GM23248 (cell line): ENCODE data around the gene KCNT1. TPM values are rescaled to one million over a fixed set of nuclear protein-coding genes. Genes with fewer than 3 reads are reported as not detected.

ENCODE experiments used
- DNase-seq: peaks from one replicate; pipeline ENCODE4 v3.0.0-alpha.2; 2015
- H2AFZ ChIP-seq: fragments of 200-600 bp; sonication (generic); 2 replicates; pipeline ENCODE4 v1.6.1; 2016; ENCODE audit warnings: antibody characterized with exemption
- H3F3A ChIP-seq: fragments of 200-600 bp; sonication (generic); 2 replicates; pipeline ENCODE4 v1.6.1; 2016; ENCODE audit warnings: mild to moderate bottlenecking, antibody characterized with exemption, mixed run types; ENCODE audit not compliant: insufficient read depth
- H3K27ac ChIP-seq: fragments of 200-600 bp; sonication (generic); 2 replicates; pipeline ENCODE4 v1.5.1; 2016; ENCODE audit warnings: mild to moderate bottlenecking
- H3K27me3 ChIP-seq: fragments of 200-600 bp; sonication (generic); replicated peaks from 2 replicates; pipeline ENCODE4 v1.6.1; 2016; ENCODE audit warnings: mild to moderate bottlenecking; ENCODE audit not compliant: insufficient read depth
- H3K36me3 ChIP-seq: fragments of 200-600 bp; sonication (generic); 2 replicates; pipeline ENCODE4 v1.6.1; 2016; ENCODE audit warnings: low read depth, mild to moderate bottlenecking
- H3K4me1 ChIP-seq: fragments of 200-600 bp; sonication (generic); 2 replicates; pipeline ENCODE4 v1.6.1; 2016; ENCODE audit warnings: mild to moderate bottlenecking; ENCODE audit not compliant: insufficient read depth
- H3K4me2 ChIP-seq: fragments of 200-600 bp; sonication (generic); one replicate; pipeline ENCODE4 v1.6.1; 2016; ENCODE audit warnings: mild to moderate bottlenecking; ENCODE audit not compliant: unreplicated experiment
- H3K4me3 ChIP-seq: fragments of 200-600 bp; sonication (generic); 2 replicates; pipeline ENCODE4 v1.5.1; 2016; ENCODE audit warnings: mild to moderate bottlenecking
- H3K79me2 ChIP-seq: fragments of 200-600 bp; sonication (generic); 2 replicates; pipeline ENCODE4 v1.6.1; 2016; ENCODE audit warnings: mild to moderate bottlenecking; ENCODE audit not compliant: insufficient read depth
- H3K9ac ChIP-seq: fragments of 200-600 bp; sonication (generic); 2 replicates; pipeline ENCODE4 v1.6.1; 2016; ENCODE audit warnings: mild to moderate bottlenecking
- H3K9me2 ChIP-seq: fragments of 200-600 bp; sonication (generic); 2 replicates; pipeline ENCODE4 v1.6.1; 2016; ENCODE audit warnings: mixed run types, mild to moderate bottlenecking, moderate library complexity; ENCODE audit not compliant: insufficient read depth
- H3K9me3 ChIP-seq: fragments of 200-600 bp; sonication (generic); one replicate; pipeline ENCODE4 v1.6.1; 2017; ENCODE audit warnings: low read depth
- H4K20me1 ChIP-seq: fragments of 200-600 bp; sonication (generic); 2 replicates; pipeline ENCODE4 v1.6.0; 2016; ENCODE audit not compliant: insufficient read depth
- EZH2 ChIP-seq: fragments of 200-600 bp; sonication (generic); IDR thresholded peaks from 2 replicates; pipeline ENCODE4 v1.6.1; 2018; ENCODE audit warnings: antibody characterized with exemption, mild to moderate bottlenecking; ENCODE audit not compliant: insufficient read depth, poor library complexity, severe bottlenecking
- EZH2phosphoT487 ChIP-seq: fragments of 200-600 bp; sonication (generic); IDR thresholded peaks from 2 replicates; pipeline ENCODE4 v1.6.1; 2018; ENCODE audit warnings: antibody characterized with exemption, moderate library complexity, mild to moderate bottlenecking, low read depth; ENCODE audit not compliant: insufficient read depth
- whole genome bisulfite sequencing, 2 experiments: methylation state at CpG; one replicate each; pipeline ENCODE4 v1.1.6; 2015 to 2017; ENCODE audit warnings: low lambda C conversion rate in 2 of 2, low coverage in 1 of 2; ENCODE audit errors: missing lambda C conversion rate in 2 of 2; 5-methylcytosine and 5-hydroxymethylcytosine counted together
- in situ Hi-C: fragments of 300-500 bp; cut with MboI; formaldehyde crosslinking; loops from 2 replicates; pipeline ENCODE4 v1.15.0; 2020
- polyA plus RNA-seq: library from polyadenylated mRNA; unstranded; fragments of >200 nt; fragmentation: Nextera tagmentation; extraction: Ambion mirVana; gene quantifications from 2 replicates; pipeline ENCODE4 v1.2.1, GENCODE V29; 2016
- total RNA-seq: library from RNA; depleted of rRNA; stranded (reverse); fragments of >200 nt; shearing (Covaris generic); gene quantifications from 2 replicates; pipeline ENCODE4 v1.2.3, GENCODE V29; 2014

The KCNT1 gene
- total and polyA plus RNA-seq, 2 experiments from 2014 or later = not detected

DNA sequence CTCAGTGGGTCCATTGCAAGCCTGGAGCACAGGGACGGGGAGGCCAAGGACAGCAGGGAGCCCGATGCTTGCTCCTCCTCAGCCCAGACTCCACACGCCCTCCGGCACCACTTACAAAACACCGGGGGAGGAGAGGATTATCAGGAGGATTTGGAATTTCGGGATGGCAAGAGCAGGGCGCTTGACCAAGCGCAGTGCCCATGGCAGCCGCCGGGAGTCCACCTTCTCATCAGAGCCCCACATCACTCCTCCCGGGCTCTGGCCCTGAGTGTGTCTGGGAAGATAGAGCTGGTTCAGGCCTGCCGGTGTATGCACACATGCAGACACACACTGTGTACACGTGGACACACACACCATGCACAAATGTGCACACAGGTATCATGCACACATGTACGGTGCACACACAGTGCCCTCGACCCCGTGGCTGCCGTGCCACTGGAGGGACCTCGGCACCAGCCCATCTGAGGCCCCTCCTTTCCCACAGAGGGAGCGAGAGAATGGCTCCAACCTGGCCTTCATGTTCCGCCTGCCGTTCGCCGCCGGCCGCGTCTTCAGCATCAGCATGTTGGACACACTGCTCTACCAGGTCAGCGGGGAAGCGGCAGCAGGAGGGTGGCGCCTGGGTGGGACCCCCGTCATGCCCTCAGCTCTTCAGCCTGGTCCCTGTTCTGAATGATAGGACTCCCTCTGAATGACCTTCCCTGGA lies 81.7 kb downstream of the KCNT1 start:
- Histone ChIP-seq H2AFZ (no peak overlapping the region), H3K4me3 (no peak overlapping the region), H3K27ac (no peak overlapping the region), H4K20me1 (no peaks in the 10 kb centered on the region), H3K4me2 (no peak overlapping the region), H3K9ac (no peak overlapping the region), H3K4me1 (no peaks in the 10 kb centered on the region), H3F3A (no peaks in the 10 kb centered on the region), H3K79me2 (no peaks in the 10 kb centered on the region), H3K27me3 (peaks cover 4% of the 10 kb centered on the region; the same call in 1 of the 2 replicates), H3K36me3 (no peaks in the 10 kb centered on the region), H3K9me2 (no peaks in the 10 kb centered on the region), H3K9me3 (no peaks in the 10 kb centered on the region)
- in situ Hi-C loops = no loop called here
- no peak for DNase-seq
- TF ChIP-seq EZH2phosphoT487 (no peak), EZH2 (no peak)
- 73 to 75% methylated on average over 30 of the region's 30 CpGs for WGBS, 2 experiments

DNA sequence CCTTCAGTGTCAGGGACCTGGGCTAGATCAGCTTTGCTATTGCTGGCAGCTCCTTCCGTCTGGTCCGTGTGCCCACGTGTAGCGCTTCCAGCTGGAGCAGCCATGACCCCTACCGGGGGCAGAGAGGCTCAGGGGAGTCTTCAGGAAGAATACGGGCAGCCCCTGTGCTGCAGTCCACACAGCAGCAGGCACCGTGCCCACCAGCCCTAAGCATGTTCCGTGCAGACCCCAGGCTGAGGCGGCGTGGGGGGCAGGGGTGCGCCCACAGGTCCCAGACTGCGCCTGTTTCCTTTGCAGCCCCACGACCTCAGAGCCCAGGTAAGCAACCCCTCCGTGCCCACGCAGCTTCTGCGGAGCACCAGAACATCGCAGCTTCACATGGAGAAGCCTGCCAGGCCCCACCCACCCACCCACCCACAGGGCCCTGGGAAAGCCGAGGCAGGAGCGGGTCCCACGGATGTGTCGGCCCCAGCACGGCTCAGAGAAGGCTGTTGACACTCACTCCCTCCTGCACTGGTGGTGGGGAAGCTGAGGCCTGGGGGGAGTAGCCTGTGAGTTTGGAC lies 83.1 kb downstream of the KCNT1 start:
- no peaks in the 10 kb centered on the region for H3K79me2 ChIP-seq
- H3K36me3 ChIP-seq = no peaks in the 10 kb centered on the region
- peaks cover 4% of the 10 kb centered on the region; the same call in 1 of the 2 replicates for H3K27me3 ChIP-seq
- H3K9me3 ChIP-seq = no peaks in the 10 kb centered on the region
- H3F3A ChIP-seq = no peaks in the 10 kb centered on the region
- TF ChIP-seq EZH2 = no peak
- no peak for TF ChIP-seq EZH2phosphoT487
- H3K4me2 ChIP-seq = no peak overlapping the region
- no peaks in the 10 kb centered on the region for H3K4me1 ChIP-seq
- in situ Hi-C loops = no loop called here
- no peak overlapping the region for H3K4me3 ChIP-seq
- WGBS, 2 experiments = 44 to 53% methylated on average over 20 to 22 of the region's 22 CpGs
- no peak overlapping the region for H3K27ac ChIP-seq
- H3K9ac ChIP-seq = no peak overlapping the region
- DNase-seq = no peak
- H4K20me1 ChIP-seq = no peaks in the 10 kb centered on the region
- no peaks in the 10 kb centered on the region for H3K9me2 ChIP-seq
- H2AFZ ChIP-seq = no peak overlapping the region

DNA sequence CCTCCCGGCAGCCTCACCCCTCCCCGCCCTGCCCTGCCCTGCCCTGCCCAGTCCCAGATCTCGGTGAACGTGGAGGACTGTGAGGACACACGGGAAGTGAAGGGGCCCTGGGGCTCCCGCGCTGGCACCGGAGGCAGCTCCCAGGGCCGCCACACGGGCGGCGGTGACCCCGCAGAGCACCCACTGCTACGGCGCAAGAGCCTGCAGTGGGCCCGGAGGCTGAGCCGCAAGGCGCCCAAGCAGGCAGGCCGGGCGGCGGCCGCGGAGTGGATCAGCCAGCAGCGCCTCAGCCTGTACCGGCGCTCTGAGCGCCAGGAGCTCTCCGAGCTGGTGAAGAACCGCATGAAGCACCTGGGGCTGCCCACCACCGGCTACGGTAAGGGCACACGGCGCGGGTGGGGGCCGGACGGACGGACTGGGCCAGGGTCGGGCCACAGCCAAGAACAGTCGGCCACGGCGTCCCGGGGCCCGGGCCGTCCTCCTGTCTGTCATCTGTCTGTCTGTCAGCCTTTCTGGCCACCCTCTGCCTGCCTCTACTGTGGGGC lies 84.2 kb downstream of the KCNT1 start:
- H3K9me2 ChIP-seq = no peaks in the 10 kb centered on the region
- no peaks in the 10 kb centered on the region for H3F3A ChIP-seq
- H3K4me1 ChIP-seq = no peaks in the 10 kb centered on the region
- in situ Hi-C loops = no loop called here
- TF ChIP-seq EZH2 = no peak
- no peak for TF ChIP-seq EZH2phosphoT487
- H3K27ac ChIP-seq = no peak overlapping the region
- no peaks in the 10 kb centered on the region for H3K36me3 ChIP-seq
- no peak overlapping the region for H3K9ac ChIP-seq
- H2AFZ ChIP-seq = no peak overlapping the region
- DNase-seq = no peak
- peaks cover 2% of the 10 kb centered on the region; the same call in 1 of the 2 replicates for H3K27me3 ChIP-seq
- H3K9me3 ChIP-seq = no peaks in the 10 kb centered on the region
- H3K79me2 ChIP-seq = no peaks in the 10 kb centered on the region
- no peak overlapping the region for H3K4me3 ChIP-seq
- no peak overlapping the region for H3K4me2 ChIP-seq
- H4K20me1 ChIP-seq = no peaks in the 10 kb centered on the region
- 72 to 84% methylated on average over 22 to 38 of the region's 44 CpGs for WGBS, 2 experiments

DNA sequence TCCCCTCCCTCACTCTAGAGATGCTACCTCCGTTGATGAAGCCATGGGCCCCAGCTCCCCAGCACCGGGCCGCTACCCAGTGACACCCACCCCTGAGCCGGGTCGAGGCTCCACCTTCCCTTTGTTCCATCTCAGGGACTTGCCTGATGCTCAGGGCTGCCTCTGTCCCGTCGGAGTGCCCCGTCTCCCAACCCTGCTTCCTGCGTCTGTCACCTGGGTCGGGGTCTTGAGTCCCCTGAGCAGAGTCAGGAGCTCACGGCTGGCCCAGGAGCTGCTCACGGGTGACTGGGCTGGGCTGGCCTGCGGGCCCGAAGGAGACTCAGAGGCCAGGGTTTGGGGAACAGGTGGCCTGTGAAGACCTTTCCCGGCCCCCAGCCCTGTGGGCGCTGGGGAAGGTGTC lies 85.3 kb downstream of the KCNT1 start:
- Histone ChIP-seq H3K9me2 (no peaks in the 10 kb centered on the region), H3K36me3 (no peaks in the 10 kb centered on the region), H2AFZ (no peak overlapping the region), H3F3A (no peaks in the 10 kb centered on the region), H4K20me1 (no peaks in the 10 kb centered on the region), H3K27me3 (no peaks in the 10 kb centered on the region; the same call in 1 of the 2 replicates), H3K27ac (no peak overlapping the region), H3K9ac (no peak overlapping the region), H3K4me3 (no peak overlapping the region), H3K9me3 (no peaks in the 10 kb centered on the region), H3K4me2 (no peak overlapping the region), H3K4me1 (no peaks in the 10 kb centered on the region), H3K79me2 (no peaks in the 10 kb centered on the region)
- in situ Hi-C loops = no loop called here
- no peak for DNase-seq
- 44 to 56% methylated on average over 14 to 16 of the region's 16 CpGs for WGBS, 2 experiments
- TF ChIP-seq EZH2phosphoT487 (no peak), EZH2 (no peak)
